LNCaP clone FGC (cell line): ENCODE data around the gene P4HA2.

Source experiments
- DNase-seq: peaks from one replicate; pipeline ENCODE4 v3.0.0-alpha.2; 2011; ENCODE audit warnings: low read depth
- H3K4me3 ChIP-seq: 2 replicates; pipeline ENCODE4 v1.5.1; 2011; ENCODE audit warnings: mild to moderate bottlenecking, low read depth, low read length, control low read depth
- TF ChIP-seq, protein P1 (sequence below): IDR thresholded peaks from 2 replicates; pipeline ENCODE4 v1.5.1; 2012; ENCODE audit warnings: mild to moderate bottlenecking; ENCODE audit not compliant: control insufficient read depth, insufficient read depth; ENCODE audit errors: extremely low read depth

Gene P4HA2

DNA sequence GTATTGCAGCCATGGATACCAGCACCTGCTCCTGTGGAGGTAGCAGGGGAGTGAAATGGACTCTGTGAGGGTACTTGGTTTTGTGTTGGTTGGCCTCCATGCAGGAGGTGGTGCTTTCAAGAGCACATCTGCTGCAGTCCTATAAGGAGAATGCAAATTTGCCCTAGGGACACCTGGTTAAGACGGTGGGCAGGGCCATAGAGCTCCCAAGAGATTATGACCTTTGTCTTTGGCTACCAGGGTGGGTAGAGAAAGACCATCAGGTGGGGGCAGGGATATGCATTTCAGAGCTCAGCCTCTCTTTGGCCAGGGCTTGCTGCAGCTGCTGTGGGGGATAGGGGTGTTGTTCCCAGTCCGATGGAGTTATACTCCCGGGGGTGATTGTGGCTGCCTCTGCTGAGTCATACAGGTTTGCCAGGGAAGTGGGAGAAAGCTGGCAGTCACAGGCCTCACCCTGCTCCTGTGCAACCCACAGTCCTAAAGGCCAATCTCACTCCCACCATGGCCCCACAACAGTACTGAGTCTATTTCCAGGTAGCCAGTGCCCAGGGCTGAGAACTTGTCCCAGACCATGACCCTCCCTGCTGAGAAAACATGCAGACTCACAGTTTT lies 15.8 kb upstream of the P4HA2 start:
- H3K4me3 ChIP-seq: no peak overlapping the region
- DNase-seq: no peak
- TF ChIP-seq, protein P1, sequence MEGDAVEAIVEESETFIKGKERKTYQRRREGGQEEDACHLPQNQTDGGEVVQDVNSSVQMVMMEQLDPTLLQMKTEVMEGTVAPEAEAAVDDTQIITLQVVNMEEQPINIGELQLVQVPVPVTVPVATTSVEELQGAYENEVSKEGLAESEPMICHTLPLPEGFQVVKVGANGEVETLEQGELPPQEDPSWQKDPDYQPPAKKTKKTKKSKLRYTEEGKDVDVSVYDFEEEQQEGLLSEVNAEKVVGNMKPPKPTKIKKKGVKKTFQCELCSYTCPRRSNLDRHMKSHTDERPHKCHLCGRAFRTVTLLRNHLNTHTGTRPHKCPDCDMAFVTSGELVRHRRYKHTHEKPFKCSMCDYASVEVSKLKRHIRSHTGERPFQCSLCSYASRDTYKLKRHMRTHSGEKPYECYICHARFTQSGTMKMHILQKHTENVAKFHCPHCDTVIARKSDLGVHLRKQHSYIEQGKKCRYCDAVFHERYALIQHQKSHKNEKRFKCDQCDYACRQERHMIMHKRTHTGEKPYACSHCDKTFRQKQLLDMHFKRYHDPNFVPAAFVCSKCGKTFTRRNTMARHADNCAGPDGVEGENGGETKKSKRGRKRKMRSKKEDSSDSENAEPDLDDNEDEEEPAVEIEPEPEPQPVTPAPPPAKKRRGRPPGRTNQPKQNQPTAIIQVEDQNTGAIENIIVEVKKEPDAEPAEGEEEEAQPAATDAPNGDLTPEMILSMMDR: no peak

DNA sequence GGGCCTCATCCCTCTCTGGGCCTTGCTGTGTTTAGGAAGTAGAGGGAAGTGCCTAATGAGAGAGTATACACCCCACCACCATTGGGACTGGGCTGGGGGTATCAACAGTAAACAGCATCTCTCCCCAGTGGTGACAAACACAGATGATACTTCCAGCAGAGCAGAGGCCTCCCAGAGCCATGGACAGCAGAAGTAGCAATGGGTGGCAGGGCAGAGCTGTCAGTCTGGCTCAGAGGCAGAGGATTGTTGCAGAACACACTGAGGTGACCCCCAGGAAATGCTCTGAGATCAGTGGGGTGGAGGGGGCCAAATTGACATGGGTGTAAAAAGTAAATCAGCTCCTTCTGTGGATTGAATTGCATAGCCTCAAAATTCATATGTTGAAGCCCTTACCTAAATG lies 12.1 kb upstream of the P4HA2 start:
- TF ChIP-seq, protein P1: no peak
- no peak for DNase-seq
- no peak overlapping the region for H3K4me3 ChIP-seq

- TF ChIP-seq, protein P1: no peak
- DNase-seq: no peak
- no peak overlapping the region for H3K4me3 ChIP-seq
Observed at GRCh38 chr5:132238901-132239500, 11.3 kb upstream of the P4HA2 start.

- no peak overlapping the region for H3K4me3 ChIP-seq
- no peak for DNase-seq
Observed at GRCh38 chr5:132238169-132238744, 10.6 kb upstream of the P4HA2 start.

GRCh38 chr5:132237670-132238069 lies 10.0 kb upstream of the P4HA2 start:
- no peak overlapping the region for H3K4me3 ChIP-seq
- TF ChIP-seq, protein P1: no peak
- DNase-seq: no peak

More at GRCh38 chr5:132238169-132238744, 10.6 kb upstream of the P4HA2 start:
- TF ChIP-seq, protein P1: peak; percentile 72

- TF ChIP-seq, protein P1: no peak
- DNase-seq: no peak
- no peak overlapping the region for H3K4me3 ChIP-seq
Observed at GRCh38 chr5:132237141-132237540, 9.5 kb upstream of the P4HA2 start.
